Stimulated activated CD4-positive, alpha-beta T cell treated with anti-CD3 and anti-CD28 coated beads, Interleukin-2, amount 100 ng/mL, for 48 hours (primary cell): ENCODE results near the gene NATD1.

ENCODE experiments used
- DNase-seq, 2 donors: peaks; one replicate each; pipeline ENCODE4 v3.0.0-alpha.2; 2020

The NATD1 gene

DNA sequence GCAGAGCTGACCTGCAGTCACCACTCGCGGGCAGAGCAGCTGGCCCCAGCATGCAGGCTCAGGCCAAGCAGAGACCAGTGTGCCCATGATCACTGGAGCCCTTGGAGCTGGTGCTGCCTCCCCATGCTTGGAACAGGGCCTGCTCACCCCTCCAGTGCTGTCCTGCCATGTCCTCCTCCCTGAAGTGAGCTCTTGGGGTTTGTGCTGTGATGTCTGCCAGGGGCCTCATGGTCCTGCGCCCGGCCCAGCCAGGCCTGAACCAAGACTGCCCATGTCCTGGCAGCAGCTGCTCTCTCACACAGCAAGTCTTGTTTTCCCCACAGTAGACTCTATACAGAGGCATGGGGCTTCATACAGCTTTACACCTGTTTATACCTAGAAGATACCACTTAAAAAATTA is 63.8 kb downstream of the NATD1 start:
- DNase-seq: no peak
